Measurements from ENCODE around the gene LINGO1.

LINGO1 gene

DNA sequence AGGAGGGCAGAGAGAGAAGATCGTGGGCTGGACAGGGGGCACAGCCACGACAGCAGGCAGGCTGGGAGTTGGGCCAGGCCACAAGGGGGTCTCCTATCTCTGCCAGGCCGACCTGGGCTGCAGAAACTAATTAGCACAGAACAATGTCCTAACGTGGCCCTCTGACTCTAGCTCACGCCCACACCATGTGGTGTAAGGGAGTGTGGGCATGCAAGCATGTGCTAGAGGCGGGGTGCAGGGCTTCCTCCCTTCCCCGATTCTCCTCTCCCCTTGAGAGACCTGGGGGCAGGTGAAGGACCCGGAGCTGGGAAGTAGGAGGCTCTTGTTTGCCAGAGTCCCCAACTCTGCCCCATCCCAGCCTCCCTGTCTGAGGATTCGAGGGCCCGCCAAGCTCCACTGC lies 65.5 kb downstream of the LINGO1 start:
- no peak for DNase-seq

GRCh38 chr15:77566092-77566491 lies 66.6 kb downstream of the LINGO1 start:
- DNase-seq = no peak

DNA sequence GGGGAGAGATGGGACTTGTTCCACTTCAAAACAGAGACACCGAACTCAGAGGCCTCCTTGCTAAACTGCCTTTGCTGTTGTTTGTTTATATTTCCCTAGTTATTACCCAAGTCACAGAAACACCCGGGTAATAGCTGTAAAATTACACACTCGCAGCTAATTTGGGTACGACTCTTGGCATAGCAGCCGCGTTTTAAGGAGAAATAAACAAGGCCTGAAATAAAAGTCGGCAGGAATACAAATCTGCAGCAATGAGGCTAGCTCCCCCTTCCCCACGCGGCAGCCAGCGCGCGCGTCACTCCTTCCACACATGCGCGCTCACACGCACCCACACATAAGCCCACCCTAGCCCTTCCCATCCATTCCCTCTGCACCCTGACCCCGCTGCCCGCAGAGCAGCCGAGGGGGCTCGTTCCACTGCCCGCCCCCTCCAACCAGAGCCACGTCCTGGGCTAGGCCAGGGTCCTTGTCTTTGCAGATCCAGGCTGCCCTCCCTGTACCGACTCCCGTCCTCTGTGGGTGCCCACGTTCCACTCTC lies 67.3 kb downstream of the LINGO1 start:
- no peak for DNase-seq

- DNase-seq = no peak
Measured at GRCh38 chr15:77564938-77565337, 67.8 kb downstream of the LINGO1 start.

GRCh38 chr15:77564341-77564740 lies 68.4 kb downstream of the LINGO1 start:
- no peak for DNase-seq

DNA sequence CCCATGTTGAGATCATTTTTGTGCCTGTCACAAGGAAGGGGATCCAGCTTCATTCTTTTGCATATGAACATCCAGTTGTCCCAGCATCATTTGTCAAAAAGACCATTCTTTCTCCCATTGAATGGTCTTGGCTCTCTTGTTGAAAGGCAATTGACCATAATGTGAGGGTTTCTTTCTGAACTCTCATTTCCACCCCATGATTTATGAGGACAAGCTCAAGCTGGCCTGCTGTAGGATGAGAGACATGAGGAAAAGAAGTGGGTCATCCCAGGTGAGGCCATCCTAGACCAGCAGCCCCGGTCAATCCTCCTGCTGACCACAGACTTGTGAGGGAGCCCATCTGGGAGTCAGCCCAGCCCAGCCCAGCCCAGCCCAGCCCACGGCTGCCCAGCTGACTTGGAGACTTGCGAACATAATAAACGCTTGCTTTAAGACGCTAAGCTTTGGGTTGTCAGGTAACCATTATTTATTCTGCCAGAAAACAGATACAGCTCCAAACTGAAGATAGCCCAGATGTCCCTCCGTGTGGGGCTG lies 69.0 kb downstream of the LINGO1 start:
- no peak for DNase-seq

All from EL (cell line).